Vagina (tissue), 2 donors: Measurements from ENCODE around the gene CGNL1.

Experiments
- CTCF ChIP-seq, 3 experiments: fragments of 450-650 bp in 2 of 3; fragments of 200-600 bp in 1 of 3; sonication (generic) in 1 of 3; IDR thresholded peaks; one replicate each; pipeline ENCODE4 v1.5.1; 2017 to 2019; ENCODE audit warnings: antibody characterized with exemption in 3 of 3, mild to moderate bottlenecking in 2 of 3, moderate library complexity in 2 of 3
- POLR2AphosphoS5 ChIP-seq, 2 donors: sonication (generic); formaldehyde crosslinking; IDR thresholded peaks; one replicate each; pipeline ENCODE4 v1.9.0; 2017; ENCODE audit warnings: antibody characterized with exemption in 2 of 2, mild to moderate bottlenecking in 2 of 2, low read depth in 1 of 2; ENCODE audit not compliant: insufficient read depth in 1 of 2

GRCh38 chr15:57353317-57353804, 22.9 kb upstream of the CGNL1 start:
- TF ChIP-seq POLR2AphosphoS5 (IDR thresholded peaks at IDR 0.05; ENCODE audit: insufficient read depth in 1 of 2, low read depth in 1 of 2) (no peak), CTCF (IDR thresholded peaks at IDR 0.05) (no peak)
